ENCODE data around the gene SFXN4. TPM values are rescaled to one million over a fixed set of nuclear protein-coding genes. Genes with fewer than 3 reads are reported as not detected.

SFXN4 gene
- total RNA-seq, 2 experiments from 2014 or later = 7.1 to 7.8 TPM

GRCh38 chr10:119125942-119126341 is 39.6 kb downstream of the SFXN4 start:
- Histone ChIP-seq H3K27ac (ENCODE audit: low read depth in 1 of 2, low read length in 2 of 2) (no peak overlapping the region), H3K4me3 (ENCODE audit: low read length) (no peak overlapping the region), H3K36me3 (ENCODE audit: insufficient read depth, low read length) (peaks cover 53% of the 10 kb centered on the region), H3K9me3 (ENCODE audit: control insufficient read depth in 1 of 2, insufficient read depth in 1 of 2, low read length in 2 of 2) (no peaks in the 10 kb centered on the region), H3K4me1 (ENCODE audit: insufficient read depth, low read length) (peaks cover 9% of the 10 kb centered on the region), H3K27me3 (ENCODE audit: control insufficient read depth in 1 of 2, insufficient read depth in 2 of 2, low read length in 2 of 2) (no peaks in the 10 kb centered on the region)
- ChIA-PET CTCF (no interaction called here), POLR2A (no interaction called here)
- H3K27me3 Mint-ChIP-seq = no peaks in the 10 kb centered on the region
- no peaks in the 10 kb centered on the region for H3K9me3 Mint-ChIP-seq
- H3K27ac Mint-ChIP-seq = no peak overlapping the region
- intact Hi-C loops (cut with DNase I, micrococcal nuclease) = no loop called here
- ATAC-seq (ENCODE audit: poor library complexity) (no peak), DNase-seq (no peak)
- no peak for TF ChIP-seq CTCF (IDR thresholded peaks at IDR 0.05)
- H3K36me3 Mint-ChIP-seq (ENCODE audit: low read depth) = peaks cover 62% of the 10 kb centered on the region
- H3K4me3 Mint-ChIP-seq = no peak overlapping the region
- H3K4me1 Mint-ChIP-seq (ENCODE audit: low read depth) = peaks cover 6% of the 10 kb centered on the region

GRCh38 chr10:119120875-119121274 is 44.6 kb downstream of the SFXN4 start:
- no peaks in the 10 kb centered on the region for H3K9me3 Mint-ChIP-seq
- Histone ChIP-seq H3K27ac (ENCODE audit: low read depth in 1 of 2, low read length in 2 of 2) (no peak overlapping the region), H3K4me1 (ENCODE audit: insufficient read depth, low read length) (no peaks in the 10 kb centered on the region), H3K36me3 (ENCODE audit: insufficient read depth, low read length) (peaks cover 59% of the 10 kb centered on the region), H3K4me3 (ENCODE audit: low read length) (no peak overlapping the region), H3K27me3 (ENCODE audit: control insufficient read depth in 1 of 2, insufficient read depth in 2 of 2, low read length in 2 of 2) (no peaks in the 10 kb centered on the region), H3K9me3 (ENCODE audit: control insufficient read depth in 1 of 2, insufficient read depth in 1 of 2, low read length in 2 of 2) (no peaks in the 10 kb centered on the region)
- TF ChIP-seq CTCF (IDR thresholded peaks at IDR 0.05) = no peak
- intact Hi-C loops (cut with DNase I, micrococcal nuclease) = no loop called here
- POLR2A ChIA-PET = no interaction called here
- CTCF ChIA-PET = no interaction called here
- peaks cover 61% of the 10 kb centered on the region for H3K36me3 Mint-ChIP-seq (ENCODE audit: low read depth)
- H3K4me1 Mint-ChIP-seq (ENCODE audit: low read depth) = no peaks in the 10 kb centered on the region
- H3K27me3 Mint-ChIP-seq = no peaks in the 10 kb centered on the region
- no peak for DNase-seq
- H3K27ac Mint-ChIP-seq = no peak overlapping the region
- no peak overlapping the region for H3K4me3 Mint-ChIP-seq
- no peak for ATAC-seq (ENCODE audit: poor library complexity)

GRCh38 chr10:119120413-119120867 is 45.1 kb downstream of the SFXN4 start:
- Mint-ChIP-seq H3K36me3 (ENCODE audit: low read depth) (peaks cover 57% of the 10 kb centered on the region), H3K27ac (no peak overlapping the region), H3K4me3 (no peak overlapping the region), H3K4me1 (ENCODE audit: low read depth) (no peaks in the 10 kb centered on the region), H3K27me3 (no peaks in the 10 kb centered on the region), H3K9me3 (no peaks in the 10 kb centered on the region)
- Histone ChIP-seq H3K4me1 (ENCODE audit: insufficient read depth, low read length) (no peaks in the 10 kb centered on the region), H3K27ac (ENCODE audit: low read depth in 1 of 2, low read length in 2 of 2) (no peak overlapping the region), H3K27me3 (ENCODE audit: control insufficient read depth in 1 of 2, insufficient read depth in 2 of 2, low read length in 2 of 2) (no peaks in the 10 kb centered on the region), H3K9me3 (ENCODE audit: control insufficient read depth in 1 of 2, insufficient read depth in 1 of 2, low read length in 2 of 2) (no peaks in the 10 kb centered on the region), H3K36me3 (ENCODE audit: insufficient read depth, low read length) (peaks cover 58% of the 10 kb centered on the region), H3K4me3 (ENCODE audit: low read length) (no peak overlapping the region)
- DNase-seq = peak in 1 of 14 experiments; percentile 65
- ChIA-PET CTCF (no interaction called here), POLR2A (no interaction called here)
- intact Hi-C loops (cut with DNase I, micrococcal nuclease) = no loop called here
- no peak for TF ChIP-seq CTCF (IDR thresholded peaks at IDR 0.05)
- no peak for ATAC-seq (ENCODE audit: poor library complexity)

Data from CD4-positive, alpha-beta T cell (primary cell).